Adrenal gland (tissue), 5 donors: ENCODE data around the gene PRKCA.

Experiments used
- POLR2A ChIP-seq, 2 donors: fragments of 450-650 bp; IDR thresholded peaks; one replicate each; pipeline ENCODE4 v1.6.1; 2017; ENCODE audit warnings: antibody characterized with exemption in 2 of 2, mild to moderate bottlenecking in 2 of 2, moderate library complexity in 1 of 2
- TF ChIP-seq, protein P1 (sequence below), 6 experiments: fragments of 450-650 bp in 4 of 6; fragments of 200-600 bp in 2 of 6; sonication (generic) in 1 of 6; IDR thresholded peaks; 1 replicate in 5 of 6; 2 replicates in 1 of 6; pipeline versions ENCODE4 v1.5.1 to v1.8.0; 2016 to 2021; ENCODE audit warnings: antibody characterized with exemption in 6 of 6, mild to moderate bottlenecking in 2 of 6, moderate library complexity in 1 of 6
- donor health status: DM: no; HTN: no; CAD: no.

DNA sequence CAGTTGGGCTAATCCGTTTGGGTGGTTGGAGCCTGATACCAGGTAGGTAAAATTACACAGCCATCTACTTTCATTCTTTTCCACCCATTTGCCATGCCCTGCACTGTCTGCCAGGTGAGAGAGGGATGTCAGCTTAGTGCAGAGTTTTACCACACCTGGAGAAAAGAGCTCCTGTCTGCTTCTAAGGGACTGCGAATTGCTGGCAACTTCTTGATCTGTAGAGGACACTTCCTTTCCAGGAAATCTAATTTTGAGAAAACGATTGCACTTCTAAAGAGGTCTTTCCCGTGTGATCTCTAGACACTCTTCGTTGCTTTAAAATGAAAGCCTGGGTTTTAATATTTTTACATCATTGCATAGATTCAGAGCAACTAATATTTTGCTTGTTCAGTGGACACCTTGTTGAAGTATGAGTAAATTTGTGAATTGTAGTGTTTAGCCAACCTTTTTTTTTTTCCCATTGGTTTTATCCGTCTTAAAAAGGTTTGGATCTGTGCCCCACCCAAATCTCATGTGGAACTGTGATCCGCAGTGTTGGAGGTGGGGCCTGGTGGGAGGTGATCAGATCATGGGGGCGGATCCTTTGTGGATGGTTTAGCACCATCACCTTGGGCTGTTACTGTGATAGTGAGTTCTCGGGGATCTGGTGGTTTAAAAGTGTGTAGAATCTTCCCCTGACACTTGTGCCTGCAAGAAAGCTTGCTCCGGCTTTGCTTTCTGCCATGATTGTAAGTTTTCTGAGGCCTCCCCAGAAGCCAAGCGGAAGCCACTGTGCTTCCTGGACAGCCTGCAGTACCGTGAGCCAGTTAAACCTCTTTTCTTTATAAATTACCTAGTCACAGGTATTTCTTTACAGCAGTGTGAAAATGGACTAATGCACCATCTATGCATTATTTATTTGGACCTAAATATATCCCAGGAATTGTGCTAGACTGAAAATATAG, 104.6 kb downstream of the PRKCA start:
- TF ChIP-seq, protein P1, sequence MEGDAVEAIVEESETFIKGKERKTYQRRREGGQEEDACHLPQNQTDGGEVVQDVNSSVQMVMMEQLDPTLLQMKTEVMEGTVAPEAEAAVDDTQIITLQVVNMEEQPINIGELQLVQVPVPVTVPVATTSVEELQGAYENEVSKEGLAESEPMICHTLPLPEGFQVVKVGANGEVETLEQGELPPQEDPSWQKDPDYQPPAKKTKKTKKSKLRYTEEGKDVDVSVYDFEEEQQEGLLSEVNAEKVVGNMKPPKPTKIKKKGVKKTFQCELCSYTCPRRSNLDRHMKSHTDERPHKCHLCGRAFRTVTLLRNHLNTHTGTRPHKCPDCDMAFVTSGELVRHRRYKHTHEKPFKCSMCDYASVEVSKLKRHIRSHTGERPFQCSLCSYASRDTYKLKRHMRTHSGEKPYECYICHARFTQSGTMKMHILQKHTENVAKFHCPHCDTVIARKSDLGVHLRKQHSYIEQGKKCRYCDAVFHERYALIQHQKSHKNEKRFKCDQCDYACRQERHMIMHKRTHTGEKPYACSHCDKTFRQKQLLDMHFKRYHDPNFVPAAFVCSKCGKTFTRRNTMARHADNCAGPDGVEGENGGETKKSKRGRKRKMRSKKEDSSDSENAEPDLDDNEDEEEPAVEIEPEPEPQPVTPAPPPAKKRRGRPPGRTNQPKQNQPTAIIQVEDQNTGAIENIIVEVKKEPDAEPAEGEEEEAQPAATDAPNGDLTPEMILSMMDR (IDR thresholded peaks at IDR 0.05): no peak
- TF ChIP-seq POLR2A (IDR thresholded peaks at IDR 0.05): no peak
